ENCODE data around the gene TANGO6.
A peak's percentile ranks its signal among the peaks of the same experiment; 100 is the strongest.

Gene TANGO6

DNA sequence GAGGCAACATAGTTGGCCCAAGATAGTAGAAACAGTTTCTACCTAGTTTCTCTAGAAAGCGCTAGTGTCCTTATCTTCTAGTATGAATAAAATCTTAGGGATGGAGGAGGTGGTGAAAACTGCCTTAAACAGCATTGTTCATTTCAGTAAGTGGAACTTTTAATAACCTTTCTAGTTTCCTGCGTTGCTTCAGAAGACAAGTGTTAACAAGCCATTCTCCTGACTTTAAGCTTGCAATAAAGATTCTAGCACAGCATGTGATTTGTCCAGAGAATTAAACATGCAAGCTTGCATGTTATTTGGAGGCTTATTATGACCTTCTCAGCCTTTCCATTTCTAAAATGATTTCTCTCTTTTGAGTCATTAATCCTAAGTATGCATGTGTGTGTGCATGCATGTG, 72.3 kb downstream of the TANGO6 start:
- H4K20me1 ChIP-seq: no peaks in the 10 kb centered on the region
- no peaks in the 10 kb centered on the region for H3K4me1 ChIP-seq
- TF ChIP-seq Cebpa-rat (IDR thresholded peaks at IDR 0.05): no peak
- H3K36me3 ChIP-seq: peaks cover 11 to 60% (median 28%) of the 10 kb centered on the region in 11 experiments
- no peaks in the 10 kb centered on the region for H3K9me3 ChIP-seq (replicated peaks in 1 of 11)
- no peaks in the 10 kb centered on the region for H3K27me3 ChIP-seq
- H3K27ac ChIP-seq: no peak overlapping the region
- H3K4me2 ChIP-seq: no peak overlapping the region
- H3K4me3 ChIP-seq: no peak overlapping the region
- no peak overlapping the region for H3K9ac ChIP-seq

GRCh38 chr16:68917541-68917940, 74.2 kb downstream of the TANGO6 start:
- H3K27ac ChIP-seq: no peak overlapping the region
- H3K36me3 ChIP-seq: peaks cover 15 to 51% (median 30%) of the 10 kb centered on the region in 11 experiments
- H3K9ac ChIP-seq: no peak overlapping the region
- H3K27me3 ChIP-seq: no peaks in the 10 kb centered on the region
- H3K9me3 ChIP-seq (replicated peaks in 1 of 11): no peaks in the 10 kb centered on the region
- no peaks in the 10 kb centered on the region for H4K20me1 ChIP-seq
- TF ChIP-seq Cebpa-rat (IDR thresholded peaks at IDR 0.05): no peak
- no peak overlapping the region for H3K4me2 ChIP-seq
- H3K4me3 ChIP-seq: no peak overlapping the region
- H3K4me1 ChIP-seq: no peaks in the 10 kb centered on the region

- Histone ChIP-seq H3K27ac (no peak overlapping the region), H3K4me2 (no peak overlapping the region), H3K9ac (no peak overlapping the region), H3K9me3 (replicated peaks in 1 of 11) (no peaks in the 10 kb centered on the region), H4K20me1 (no peaks in the 10 kb centered on the region), H3K4me1 (no peaks in the 10 kb centered on the region), H3K4me3 (no peak overlapping the region), H3K36me3 (peaks cover 15 to 73% (median 40%) of the 10 kb centered on the region in 11 experiments), H3K27me3 (no peaks in the 10 kb centered on the region)
- TF ChIP-seq Cebpa-rat (IDR thresholded peaks at IDR 0.05): no peak
Measured at GRCh38 chr16:68920349-68920748, 77.0 kb downstream of the TANGO6 start.

GRCh38 chr16:68921637-68922036, 78.3 kb downstream of the TANGO6 start:
- Histone ChIP-seq H3K27me3 (no peaks in the 10 kb centered on the region), H3K9ac (no peak overlapping the region), H3K4me2 (no peak overlapping the region), H4K20me1 (no peaks in the 10 kb centered on the region), H3K9me3 (replicated peaks in 1 of 11) (no peaks in the 10 kb centered on the region), H3K27ac (no peak overlapping the region), H3K4me3 (no peak overlapping the region), H3K36me3 (peaks cover 15 to 73% (median 40%) of the 10 kb centered on the region in 11 experiments), H3K4me1 (no peaks in the 10 kb centered on the region)
- TF ChIP-seq Cebpa-rat (IDR thresholded peaks at IDR 0.05): no peak

DNA sequence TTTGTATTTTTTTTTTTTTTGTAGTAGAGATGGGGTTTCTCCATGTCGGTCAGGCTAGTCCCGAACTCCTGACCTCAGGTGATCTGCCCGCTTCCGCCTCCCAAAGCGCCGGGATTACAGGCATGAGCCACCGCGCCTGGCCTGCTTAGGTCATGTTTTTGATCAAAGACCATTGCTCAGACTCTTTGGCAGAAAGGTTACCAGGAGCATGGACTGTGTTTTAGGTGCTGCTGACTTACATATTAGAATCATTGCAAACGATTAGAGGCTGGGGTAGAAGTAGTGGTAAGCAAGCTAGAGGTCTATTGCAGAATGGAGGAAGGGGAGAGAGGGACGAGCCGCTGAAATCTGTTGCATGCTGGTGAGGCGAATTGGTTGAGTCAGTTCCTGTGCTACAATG, 79.8 kb downstream of the TANGO6 start:
- Histone ChIP-seq H3K27ac (no peak overlapping the region), H3K4me1 (no peaks in the 10 kb centered on the region), H3K9me3 (replicated peaks in 1 of 11) (no peaks in the 10 kb centered on the region; a peak in 1 of 22 replicates), H3K4me2 (no peak overlapping the region), H3K36me3 (peaks cover 22 to 69% (median 46%) of the 10 kb centered on the region in 11 experiments), H4K20me1 (no peaks in the 10 kb centered on the region), H3K27me3 (no peaks in the 10 kb centered on the region), H3K4me3 (no peak overlapping the region), H3K9ac (no peak overlapping the region)
- no peak for TF ChIP-seq Cebpa-rat (IDR thresholded peaks at IDR 0.05)

DNA sequence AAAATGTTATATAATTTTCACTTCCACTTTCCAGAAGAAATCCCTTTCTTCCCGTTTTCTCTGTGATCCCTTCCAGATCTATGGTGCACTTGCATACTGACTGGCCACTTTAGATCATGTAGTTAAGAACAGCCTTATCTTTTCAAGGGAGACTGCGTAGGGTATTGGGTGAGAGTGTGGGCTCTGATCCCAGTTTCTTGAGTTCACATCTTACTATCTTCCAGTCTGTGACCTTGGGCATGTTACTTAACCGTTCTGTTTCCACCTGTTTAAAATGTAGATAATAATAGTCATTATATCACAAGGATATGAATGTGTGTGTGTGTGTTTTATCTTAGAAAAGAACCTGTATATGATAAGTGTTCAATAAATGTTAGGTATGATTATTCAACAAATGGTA, 83.7 kb downstream of the TANGO6 start:
- H3K4me3 ChIP-seq: no peak overlapping the region
- no peaks in the 10 kb centered on the region for H4K20me1 ChIP-seq
- H3K4me1 ChIP-seq: no peaks in the 10 kb centered on the region
- H3K36me3 ChIP-seq: peaks cover 42 to 76% (median 66%) of the 10 kb centered on the region in 11 experiments
- no peaks in the 10 kb centered on the region; a peak in 1 of 22 replicates for H3K9me3 ChIP-seq (replicated peaks in 1 of 11)
- H3K9ac ChIP-seq: no peak overlapping the region
- H3K27ac ChIP-seq: no peak overlapping the region
- no peaks in the 10 kb centered on the region for H3K27me3 ChIP-seq
- no peak overlapping the region for H3K4me2 ChIP-seq
- TF ChIP-seq Cebpa-rat (IDR thresholded peaks at IDR 0.05): no peak

DNA sequence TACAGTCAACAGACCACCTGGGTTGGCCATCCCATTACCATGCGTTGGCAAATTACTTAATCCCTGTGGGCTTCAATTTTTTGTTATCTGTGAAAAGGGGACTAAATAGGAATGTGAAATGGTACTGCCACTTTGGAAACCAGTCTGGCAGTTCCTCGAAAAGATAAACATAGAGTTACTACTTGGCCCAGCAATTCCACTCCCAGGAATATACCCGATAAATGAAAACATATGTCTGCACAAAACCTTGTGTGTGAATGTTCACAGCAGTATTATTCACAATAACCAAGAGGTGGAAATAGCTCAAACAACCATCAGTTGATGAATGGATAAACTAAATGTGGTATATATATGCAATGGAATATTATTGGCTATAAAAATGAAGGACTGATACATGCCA, 87.9 kb downstream of the TANGO6 start:
- no peak overlapping the region for H3K4me2 ChIP-seq
- no peak for TF ChIP-seq Cebpa-rat (IDR thresholded peaks at IDR 0.05)
- H3K27me3 ChIP-seq: no peaks in the 10 kb centered on the region
- H3K4me1 ChIP-seq: peaks cover 0 to 14% (median 1%) of the 10 kb centered on the region in 10 experiments; a peak in 10 of 20 replicates
- no peak overlapping the region for H3K9ac ChIP-seq
- H3K9me3 ChIP-seq (replicated peaks in 1 of 11): peaks cover 0 to 3% (median 0%) of the 10 kb centered on the region in 11 experiments; a peak in 1 of 22 replicates
- H3K27ac ChIP-seq: no peak overlapping the region
- no peaks in the 10 kb centered on the region for H4K20me1 ChIP-seq
- H3K4me3 ChIP-seq: no peak overlapping the region
- peaks cover 50 to 79% (median 68%) of the 10 kb centered on the region in 11 experiments for H3K36me3 ChIP-seq

DNA sequence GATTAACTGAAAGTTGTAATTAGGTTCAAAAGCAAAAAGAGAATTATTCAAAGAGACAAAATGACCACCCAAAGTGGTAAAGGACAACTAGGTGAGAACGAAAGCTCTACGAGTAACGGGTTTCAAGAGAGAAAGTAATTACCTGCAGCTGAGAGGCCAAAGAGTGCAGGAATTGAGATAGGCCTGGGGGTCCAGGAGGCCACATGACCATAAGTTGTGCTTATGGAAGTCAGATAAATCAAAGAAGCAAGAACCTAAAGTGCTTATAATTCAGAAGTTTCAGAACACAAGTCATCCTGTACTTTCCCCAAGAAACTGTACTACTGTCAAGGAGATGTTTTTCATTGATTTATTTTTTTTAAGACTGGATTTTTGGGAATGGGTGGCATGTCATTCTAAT, 91.1 kb downstream of the TANGO6 start:
- peaks cover 0 to 10% (median 0%) of the 10 kb centered on the region in 11 experiments; a peak in 5 of 22 replicates for H3K9me3 ChIP-seq (replicated peaks in 1 of 11)
- no peak overlapping the region for H3K27ac ChIP-seq
- H3K4me2 ChIP-seq: peak overlapping the region in 2 of 11 experiments; percentile 8 to 10; a peak in 1 of 22 replicates
- TF ChIP-seq Cebpa-rat (IDR thresholded peaks at IDR 0.05): no peak
- H3K27me3 ChIP-seq: no peaks in the 10 kb centered on the region
- no peaks in the 10 kb centered on the region for H4K20me1 ChIP-seq
- peaks cover 0 to 37% (median 17%) of the 10 kb centered on the region in 10 experiments; a peak in 13 of 20 replicates for H3K4me1 ChIP-seq
- no peak overlapping the region for H3K9ac ChIP-seq
- H3K4me3 ChIP-seq: no peak overlapping the region
- peaks cover 28 to 50% (median 43%) of the 10 kb centered on the region in 11 experiments; a peak in 21 of 22 replicates for H3K36me3 ChIP-seq

GRCh38 chr16:68935008-68935407, 91.7 kb downstream of the TANGO6 start:
- Histone ChIP-seq H3K4me2 (peak overlapping the region in 4 of 11 experiments; percentile 8 to 45 (median 16); a peak in 5 of 22 replicates), H3K9ac (no peak overlapping the region), H3K9me3 (replicated peaks in 1 of 11) (peaks cover 0 to 10% (median 0%) of the 10 kb centered on the region in 11 experiments; a peak in 5 of 22 replicates), H3K4me3 (no peak overlapping the region), H4K20me1 (no peaks in the 10 kb centered on the region), H3K27me3 (no peaks in the 10 kb centered on the region), H3K27ac (no peak overlapping the region), H3K36me3 (peaks cover 22 to 44% (median 37%) of the 10 kb centered on the region in 11 experiments; a peak in 21 of 22 replicates), H3K4me1 (peaks cover 0 to 41% (median 17%) of the 10 kb centered on the region in 10 experiments; a peak in 14 of 20 replicates)
- no peak for TF ChIP-seq Cebpa-rat (IDR thresholded peaks at IDR 0.05)
